ENCODE data around the gene PALB2. TPM values are rescaled to one million over a fixed set of nuclear protein-coding genes. Genes with fewer than 3 reads are reported as not detected.

PALB2 gene
- total and polyA plus RNA-seq, 2 of the 13 experiments (the other 11 are each of a cell fraction or from before 2014, with no cell fraction given): 12.1 to 40.9 TPM

- TF ChIP-seq NFYB (CRISPR knock-in tag; IDR thresholded peaks at IDR 0.05): no peak
- TF ChIP-seq ZNF724P (CRISPR knock-in tag; IDR thresholded peaks at IDR 0.05; ENCODE audit: borderline replicate concordance): no peak
- TF ChIP-seq RARG (CRISPR knock-in tag; IDR thresholded peaks at IDR 0.05; ENCODE audit: low read depth): 0 out of 2 replicates have a peak, but pooled peaks have one; percentile 15
- TF ChIP-seq ZNF639 (CRISPR knock-in tag; conservative IDR thresholded peaks at IDR 0.05): no peak
- TF ChIP-seq ZNF775 (CRISPR knock-in tag; IDR thresholded peaks at IDR 0.05; ENCODE audit: borderline replicate concordance): 0 out of 2 replicates have a peak, but pooled peaks have one; percentile 76
- no peak for TF ChIP-seq FOXO1 (CRISPR knock-in tag; IDR thresholded peaks at IDR 0.05)
- TF ChIP-seq GABPB1 (CRISPR knock-in tag; IDR thresholded peaks at IDR 0.05): no peak
- TF ChIP-seq DMTF1 (CRISPR knock-in tag; IDR thresholded peaks at IDR 0.05): peak; percentile 70; the same call in 1 of the 2 replicates
- TF ChIP-seq ZNF879 (CRISPR knock-in tag; IDR thresholded peaks at IDR 0.05): no peak
- no peak for TF ChIP-seq MEIS2 (CRISPR knock-in tag; IDR thresholded peaks at IDR 0.05)
- TF ChIP-seq ZBTB43 (CRISPR knock-in tag; conservative IDR thresholded peaks at IDR 0.05): no peak
- TF ChIP-seq SRSF9 (IDR thresholded peaks at IDR 0.05; ENCODE audit: borderline replicate concordance, insufficient read depth, low read depth, low read length, poor library complexity, severe bottlenecking): no peak
- no peak for TF ChIP-seq ZMYM2 (CRISPR knock-in tag; IDR thresholded peaks at IDR 0.05)
- no peak for TF ChIP-seq CHD4 (IDR thresholded peaks at IDR 0.05; ENCODE audit: borderline replicate concordance, low read length)
- TF ChIP-seq RERE (CRISPR knock-in tag; IDR thresholded peaks at IDR 0.05; ENCODE audit: low read depth): no peak
- TF ChIP-seq KAT8 (CRISPR knock-in tag; IDR thresholded peaks at IDR 0.05): no peak
- TF ChIP-seq ZSCAN21 (CRISPR knock-in tag; IDR thresholded peaks at IDR 0.05; ENCODE audit: borderline replicate concordance): no peak
- TF ChIP-seq ZNF24 (IDR thresholded peaks at IDR 0.05): no peak
- TF ChIP-seq ISX (CRISPR knock-in tag; conservative IDR thresholded peaks at IDR 0.05): no peak
- TF ChIP-seq KLF12 (CRISPR knock-in tag; IDR thresholded peaks at IDR 0.05; ENCODE audit: borderline replicate concordance): no peak
- TF ChIP-seq ZNF660 (CRISPR knock-in tag; IDR thresholded peaks at IDR 0.05; ENCODE audit: borderline replicate concordance, low read depth): no peak
- TF ChIP-seq ZNF75D (CRISPR knock-in tag; IDR thresholded peaks at IDR 0.05; ENCODE audit: borderline replicate concordance): no peak
Measured at GRCh38 chr16:23640615-23640930, 537 bp downstream of the PALB2 start (continued).

Measured in HepG2 (cell line).